ENCODE data around the gene EML6.

- TF ChIP-seq CTCF (conservative IDR thresholded peaks at IDR 0.05; ENCODE audit: low read depth, low read length) (no peak), EZH2 (IDR thresholded peaks at IDR 0.05; ENCODE audit: low read length, unreplicated experiment) (no peak), EZH2phosphoT487 (IDR thresholded peaks at IDR 0.05; ENCODE audit: borderline replicate concordance, low read length) (no peak)
These were observed 141.3 kb downstream of the EML6 start for GRCh38 chr2:54864727-54865126.
